GM18498 (cell line): Measurements from ENCODE around the gene PHACTR1.

Experiments
- ATAC-seq: cut with Tn5 transposase; IDR thresholded peaks from one replicate; pipeline ENCODE4 v1.9.1; 2021; ENCODE audit warnings: mild to moderate bottlenecking, moderate library complexity; ENCODE audit not compliant: unreplicated experiment

The PHACTR1 gene

GRCh38 chr6:13274707-13275434, 558.3 kb downstream of the PHACTR1 start:
- no peak for ATAC-seq

GRCh38 chr6:13275435-13275989, 558.9 kb downstream of the PHACTR1 start:
- ATAC-seq = no peak

- ATAC-seq = no peak
Observed at GRCh38 chr6:13277231-13277630, 560.7 kb downstream of the PHACTR1 start.

GRCh38 chr6:13278164-13278563, 561.6 kb downstream of the PHACTR1 start:
- no peak for ATAC-seq

GRCh38 chr6:13278991-13279390, 562.4 kb downstream of the PHACTR1 start:
- no peak for ATAC-seq

GRCh38 chr6:13280254-13280653, 563.7 kb downstream of the PHACTR1 start:
- no peak for ATAC-seq

- ATAC-seq = no peak
Observed at GRCh38 chr6:13281686-13282085, 565.1 kb downstream of the PHACTR1 start.

- no peak for ATAC-seq
Observed at GRCh38 chr6:13282393-13283069, 566.0 kb downstream of the PHACTR1 start.

GRCh38 chr6:13283331-13283730, 566.8 kb downstream of the PHACTR1 start:
- ATAC-seq = no peak

GRCh38 chr6:13284646-13285045, 568.1 kb downstream of the PHACTR1 start:
- ATAC-seq = no peak

- no peak for ATAC-seq
Observed at GRCh38 chr6:13285705-13286104, 569.1 kb downstream of the PHACTR1 start.

- peak; percentile 53 for ATAC-seq
Observed at GRCh38 chr6:13286181-13286580, 569.6 kb downstream of the PHACTR1 start.

GRCh38 chr6:13287104-13287503, 570.5 kb downstream of the PHACTR1 start:
- no peak for ATAC-seq

GRCh38 chr6:13288481-13288880, 571.9 kb downstream of the PHACTR1 start:
- ATAC-seq = no peak

GRCh38 chr6:13288969-13289391, 572.4 kb downstream of the PHACTR1 start:
- no peak for ATAC-seq

- ATAC-seq = no peak
Observed at GRCh38 chr6:13289789-13290318, 573.3 kb downstream of the PHACTR1 start.

- ATAC-seq = no peak
Observed at GRCh38 chr6:13290335-13290734, 573.8 kb downstream of the PHACTR1 start.

- ATAC-seq = no peak
Observed at GRCh38 chr6:13292774-13293173, 576.2 kb downstream of the PHACTR1 start.

- no peak for ATAC-seq
Observed at GRCh38 chr6:13294499-13295069, 578.0 kb downstream of the PHACTR1 start.

- no peak for ATAC-seq
Observed at GRCh38 chr6:13295576-13295975, 579.0 kb downstream of the PHACTR1 start.

GRCh38 chr6:13296536-13296997, 580.0 kb downstream of the PHACTR1 start:
- no peak for ATAC-seq
